GM12891 (cell line): ENCODE measurements around the gene PPP2R1A.

Experiments used
- POLR2A ChIP-seq: IDR thresholded peaks from 2 replicates; pipeline ENCODE4 v1.6.1; 2011; ENCODE audit warnings: low read depth, low read length, control low read depth
- POLR2AphosphoS5 ChIP-seq: IDR thresholded peaks from 2 replicates; pipeline ENCODE4 v1.6.1; 2011; ENCODE audit warnings: low read depth, low read length, control low read depth
- SPI1 ChIP-seq: IDR thresholded peaks from 2 replicates; pipeline ENCODE4 v1.6.1; 2011; ENCODE audit warnings: low read depth, low read length, control low read depth

GRCh38 chr19:52216401-52216800 is 26.5 kb downstream of the PPP2R1A start:
- TF ChIP-seq SPI1 = no peak
- no peak for TF ChIP-seq POLR2A
- no peak for TF ChIP-seq POLR2AphosphoS5
